ENCODE data around the gene CTIF. TPM values are rescaled to one million over a fixed set of nuclear protein-coding genes. Genes with fewer than 3 reads are reported as not detected.

The CTIF gene
- polyA plus RNA-seq, 1 donor from 2014 or later = 50.2 TPM

- Histone ChIP-seq H3K9me3 (ENCODE audit: low read length) (peaks cover 4% of the 10 kb centered on the region), H4K20me1 (ENCODE audit: insufficient read depth) (no peaks in the 10 kb centered on the region), H3K9me2 (ENCODE audit: insufficient read depth, low read length) (no peaks in the 10 kb centered on the region), H3K4me2 (ENCODE audit: low read length) (no peak overlapping the region), H3K27me3 (ENCODE audit: insufficient read depth, low read depth, low read length) (no peaks in the 10 kb centered on the region), H3K36me3 (ENCODE audit: insufficient read depth, low read length) (no peaks in the 10 kb centered on the region), H2AFZ (ENCODE audit: low read depth, low read length) (no peak overlapping the region), H3K79me2 (replicated peaks; ENCODE audit: insufficient read depth, low read length) (no peaks in the 10 kb centered on the region), H3F3A (ENCODE audit: insufficient read depth, low read length, poor library complexity, severe bottlenecking) (no peaks in the 10 kb centered on the region), H3K9ac (ENCODE audit: low read length) (no peak overlapping the region), H3K27ac (ENCODE audit: low read length) (no peak overlapping the region), H3K4me3 (ENCODE audit: low read length) (no peak overlapping the region)
- TF ChIP-seq EP300 (conservative IDR thresholded peaks at IDR 0.05; ENCODE audit: poor library complexity, severe bottlenecking) (no peak), TAF1 (IDR thresholded peaks at IDR 0.05; ENCODE audit: low read depth) (no peak), EZH2 (IDR thresholded peaks at IDR 0.05; ENCODE audit: borderline replicate concordance, insufficient read depth, low read length, poor library complexity, severe bottlenecking) (no peak), POLR2AphosphoS5 (IDR thresholded peaks at IDR 0.05) (no peak), RAD21 (conservative IDR thresholded peaks at IDR 0.05) (no peak), MXI1 (conservative IDR thresholded peaks at IDR 0.05; ENCODE audit: poor library complexity, severe bottlenecking) (no peak), REST (IDR thresholded peaks at IDR 0.05; ENCODE audit: borderline replicate concordance) (no peak), CTCF (IDR thresholded peaks at IDR 0.05; ENCODE audit: poor library complexity, severe bottlenecking) (no peak), SMC3 (conservative IDR thresholded peaks at IDR 0.05; ENCODE audit: poor library complexity) (no peak)
These were observed 337.8 kb downstream of the CTIF start for GRCh38 chr18:48876590-48876989.

GRCh38 chr18:48877941-48878340 lies 339.1 kb downstream of the CTIF start:
- TF ChIP-seq TAF1 (IDR thresholded peaks at IDR 0.05; ENCODE audit: low read depth) = no peak
- TF ChIP-seq POLR2AphosphoS5 (IDR thresholded peaks at IDR 0.05) = no peak
- H3K4me2 ChIP-seq (ENCODE audit: low read length) = no peak overlapping the region

GRCh38 chr18:48878471-48878870 lies 339.6 kb downstream of the CTIF start:
- H3F3A ChIP-seq (ENCODE audit: insufficient read depth, low read length, poor library complexity, severe bottlenecking) = no peaks in the 10 kb centered on the region
- no peak overlapping the region for H3K4me3 ChIP-seq (ENCODE audit: low read length)
- peaks cover 4% of the 10 kb centered on the region for H3K9me3 ChIP-seq (ENCODE audit: low read length)
- TF ChIP-seq EP300 (conservative IDR thresholded peaks at IDR 0.05; ENCODE audit: poor library complexity, severe bottlenecking) = no peak
- no peak for TF ChIP-seq RAD21 (conservative IDR thresholded peaks at IDR 0.05)
- TF ChIP-seq MXI1 (conservative IDR thresholded peaks at IDR 0.05; ENCODE audit: poor library complexity, severe bottlenecking) = no peak
- TF ChIP-seq SMC3 (conservative IDR thresholded peaks at IDR 0.05; ENCODE audit: poor library complexity) = no peak
- no peak for TF ChIP-seq REST (IDR thresholded peaks at IDR 0.05; ENCODE audit: borderline replicate concordance)
- TF ChIP-seq CTCF (IDR thresholded peaks at IDR 0.05; ENCODE audit: poor library complexity, severe bottlenecking) = no peak
- TF ChIP-seq TAF1 (IDR thresholded peaks at IDR 0.05; ENCODE audit: low read depth) = no peak
- no peak for TF ChIP-seq EZH2 (IDR thresholded peaks at IDR 0.05; ENCODE audit: borderline replicate concordance, insufficient read depth, low read length, poor library complexity, severe bottlenecking)
- no peak for TF ChIP-seq POLR2AphosphoS5 (IDR thresholded peaks at IDR 0.05)
- H3K4me2 ChIP-seq (ENCODE audit: low read length) = no peak overlapping the region
- no peaks in the 10 kb centered on the region for H3K79me2 ChIP-seq (replicated peaks; ENCODE audit: insufficient read depth, low read length)
- H4K20me1 ChIP-seq (ENCODE audit: insufficient read depth) = no peaks in the 10 kb centered on the region
- no peak overlapping the region for H3K27ac ChIP-seq (ENCODE audit: low read length)
- H2AFZ ChIP-seq (ENCODE audit: low read depth, low read length) = no peak overlapping the region
- H3K9ac ChIP-seq (ENCODE audit: low read length) = no peak overlapping the region
- no peaks in the 10 kb centered on the region for H3K27me3 ChIP-seq (ENCODE audit: insufficient read depth, low read depth, low read length)
- no peaks in the 10 kb centered on the region for H3K36me3 ChIP-seq (ENCODE audit: insufficient read depth, low read length)
- no peaks in the 10 kb centered on the region for H3K9me2 ChIP-seq (ENCODE audit: insufficient read depth, low read length)

More at GRCh38 chr18:48877941-48878340, 339.1 kb downstream of the CTIF start:
- H3K27me3 ChIP-seq (ENCODE audit: insufficient read depth, low read depth, low read length) = no peaks in the 10 kb centered on the region
- H3F3A ChIP-seq (ENCODE audit: insufficient read depth, low read length, poor library complexity, severe bottlenecking) = no peaks in the 10 kb centered on the region
- no peaks in the 10 kb centered on the region for H3K9me2 ChIP-seq (ENCODE audit: insufficient read depth, low read length)
- no peak overlapping the region for H3K27ac ChIP-seq (ENCODE audit: low read length)
- H3K4me3 ChIP-seq (ENCODE audit: low read length) = no peak overlapping the region
- H3K79me2 ChIP-seq (replicated peaks; ENCODE audit: insufficient read depth, low read length) = no peaks in the 10 kb centered on the region
- H2AFZ ChIP-seq (ENCODE audit: low read depth, low read length) = no peak overlapping the region
- H4K20me1 ChIP-seq (ENCODE audit: insufficient read depth) = no peaks in the 10 kb centered on the region
- peaks cover 4% of the 10 kb centered on the region for H3K9me3 ChIP-seq (ENCODE audit: low read length)
- no peaks in the 10 kb centered on the region for H3K36me3 ChIP-seq (ENCODE audit: insufficient read depth, low read length)
- no peak overlapping the region for H3K9ac ChIP-seq (ENCODE audit: low read length)

Data from neural cell (in vitro differentiated cells).